Liver (tissue), 9 donors: Measurements from ENCODE around the gene NUP37. TPM values are rescaled to one million over a fixed set of nuclear protein-coding genes. Genes with fewer than 3 reads are reported as not detected.

Source experiments
- DNase-seq: peaks from one replicate; pipeline ENCODE4 v3.0.0-alpha.2; 2017; ENCODE audit warnings: low spot score
- H3K27ac ChIP-seq, 2 donors: one replicate each; pipeline ENCODE4 v1.7.0; 2013; ENCODE audit warnings: inconsistent platforms in 2 of 2, low read length in 2 of 2, control low read depth in 1 of 2, low read depth in 1 of 2, mild to moderate bottlenecking in 1 of 2
- H3K27me3 ChIP-seq, 4 donors: one replicate each; pipeline versions ENCODE4 v1.6.1 to v1.7.0; 2013; ENCODE audit warnings: low read length in 3 of 4, inconsistent platforms in 1 of 4, mild to moderate bottlenecking in 1 of 4, moderate library complexity in 1 of 4; ENCODE audit not compliant: control insufficient read depth in 4 of 4, insufficient read depth in 4 of 4
- H3K36me3 ChIP-seq, 4 donors: one replicate each; pipeline versions ENCODE4 v1.6.1 to v1.7.0; 2013; ENCODE audit warnings: low read length in 3 of 4, mild to moderate bottlenecking in 3 of 4, low read depth in 1 of 4, moderate library complexity in 1 of 4; ENCODE audit not compliant: control insufficient read depth in 4 of 4, insufficient read depth in 3 of 4
- H3K4me1 ChIP-seq, 4 donors: one replicate each; pipeline versions ENCODE4 v1.6.1 to v1.7.0; 2013; ENCODE audit warnings: low read length in 3 of 4, mild to moderate bottlenecking in 3 of 4, moderate library complexity in 1 of 4; ENCODE audit not compliant: control insufficient read depth in 4 of 4, insufficient read depth in 4 of 4
- H3K4me3 ChIP-seq, 3 donors: one replicate each; pipeline versions ENCODE4 v1.6.1 to v1.7.0; 2013; ENCODE audit warnings: low read length in 3 of 3, control low read depth in 1 of 3, low read depth in 1 of 3, mild to moderate bottlenecking in 1 of 3
- H3K9ac ChIP-seq, 2 donors: one replicate each; pipeline ENCODE4 v1.7.0; 2013; ENCODE audit warnings: low read length in 2 of 2, mild to moderate bottlenecking in 2 of 2, moderate library complexity in 2 of 2, control low read depth in 1 of 2, low read depth in 1 of 2
- H3K9me3 ChIP-seq, 4 donors: one replicate each; pipeline versions ENCODE4 v1.6.1 to v1.7.0; 2013; ENCODE audit warnings: low read length in 3 of 4; ENCODE audit not compliant: control insufficient read depth in 4 of 4
- CTCF ChIP-seq: fragments of 150-350 bp; IDR thresholded peaks from 2 replicates; pipeline ENCODE4 v1.5.1; 2017; ENCODE audit warnings: improper control_type of control experiment, low read depth, low read length; ENCODE audit not compliant: missing input control
- EGR1 ChIP-seq, 2 donors: IDR thresholded peaks; 2 replicates each; pipeline ENCODE4 v1.6.1; 2016 to 2018; ENCODE audit warnings: antibody characterized with exemption in 2 of 2, low read depth in 2 of 2
- FOXA1 ChIP-seq: IDR thresholded peaks from 2 replicates; pipeline ENCODE4 v1.6.1; 2016; ENCODE audit warnings: antibody characterized with exemption
- GABPA ChIP-seq, 2 donors: IDR thresholded peaks in 1 of 2; conservative IDR thresholded peaks in 1 of 2; 2 replicates each; pipeline ENCODE4 v1.6.1; 2016; ENCODE audit warnings: antibody characterized with exemption in 2 of 2, mild to moderate bottlenecking in 1 of 2, moderate library complexity in 1 of 2
- HNF4A ChIP-seq, 2 donors: conservative IDR thresholded peaks; 2 replicates each; pipeline ENCODE4 v1.6.1; 2016; ENCODE audit warnings: antibody characterized with exemption in 2 of 2, mild to moderate bottlenecking in 2 of 2
- HNF4G ChIP-seq: IDR thresholded peaks from 2 replicates; pipeline ENCODE4 v1.6.1; 2016; ENCODE audit warnings: antibody characterized with exemption
- JUND ChIP-seq, 2 donors: IDR thresholded peaks; 2 replicates each; pipeline ENCODE4 v1.6.1; 2016; ENCODE audit warnings: antibody characterized with exemption in 2 of 2
- MAX ChIP-seq: IDR thresholded peaks from 2 replicates; pipeline ENCODE4 v1.6.1; 2016; ENCODE audit warnings: antibody characterized with exemption
- NR2F2 ChIP-seq: IDR thresholded peaks from 2 replicates; pipeline ENCODE4 v1.6.1; 2016; ENCODE audit warnings: antibody characterized with exemption
- RAD21 ChIP-seq, 2 donors: IDR thresholded peaks; 2 replicates each; pipeline ENCODE4 v1.6.1; 2016; ENCODE audit warnings: antibody characterized with exemption in 2 of 2, mild to moderate bottlenecking in 2 of 2
- REST ChIP-seq: IDR thresholded peaks from 2 replicates; pipeline ENCODE4 v1.6.1; 2016; ENCODE audit warnings: antibody characterized with exemption, mild to moderate bottlenecking
- RXRA ChIP-seq, 2 donors: IDR thresholded peaks; 2 replicates each; pipeline ENCODE4 v1.6.1; 2017 to 2018; ENCODE audit warnings: antibody characterized with exemption in 2 of 2, mild to moderate bottlenecking in 1 of 2
- SP1 ChIP-seq: IDR thresholded peaks from 2 replicates; pipeline ENCODE4 v1.6.1; 2018; ENCODE audit warnings: antibody characterized with exemption, mild to moderate bottlenecking
- TAF1 ChIP-seq: conservative IDR thresholded peaks from 2 replicates; pipeline ENCODE4 v1.6.1; 2016; ENCODE audit warnings: antibody characterized with exemption, mild to moderate bottlenecking
- YY1 ChIP-seq: IDR thresholded peaks from 2 replicates; pipeline ENCODE4 v1.6.1; 2016; ENCODE audit warnings: antibody characterized with exemption, mild to moderate bottlenecking
- ZBTB33 ChIP-seq: IDR thresholded peaks from 2 replicates; pipeline ENCODE4 v1.6.1; 2016; ENCODE audit warnings: antibody characterized with exemption
- WGBS: extraction: QIAGEN DNeasy Blood & Tissue Kit; methylation state at CpG from one replicate; pipeline ENCODE4 v1.1.7; 2013; 5-methylcytosine and 5-hydroxymethylcytosine counted together
- polyA plus RNA-seq, 2 donors: library from polyadenylated mRNA; stranded (reverse) in 1 of 2; unstranded in 1 of 2; fragments of 200-250 nt in 1 of 2; fragments of >200 nt in 1 of 2; fragmentation: Nextera tagmentation in 1 of 2; extraction: Ambion mirVana in 1 of 2; gene quantifications; one replicate each; pipeline versions ENCODE4 v1.2.1 to v1.2.3, GENCODE V29; 2013 to 2015
- total RNA-seq, 2 donors: library from RNA; depleted of rRNA; stranded (reverse); fragments of >200 nt; gene quantifications; one replicate each; pipeline ENCODE4 v1.2.3, GENCODE V29; 2014
- donor health status: healthy.
- donor health status: healthy.
- donor health status: healthy.
- donor health status: healthy.
- donor health status: healthy.

NUP37 gene
- total and polyA plus RNA-seq, 4 donors, result 7.3 to 24.5 (median 8.5) TPM

- H3K9me3 ChIP-seq, result peaks cover 0 to 5% (median 0%) of the 10 kb centered on the region in 4 donors
- H3K27me3 ChIP-seq, result no peaks in the 10 kb centered on the region
- 96% methylated on average over 3 of the region's 3 CpGs for WGBS
- H3K36me3 ChIP-seq, result peaks cover 5 to 37% (median 27%) of the 10 kb centered on the region in 4 donors
- H3K4me1 ChIP-seq, result no peaks in the 10 kb centered on the region
- no peak overlapping the region for H3K27ac ChIP-seq
- TF ChIP-seq JUND (IDR thresholded peaks at IDR 0.05) (no peak), REST (no peak), TAF1 (no peak), HNF4A (conservative IDR thresholded peaks at IDR 0.05) (no peak), YY1 (no peak), RXRA (IDR thresholded peaks at IDR 0.05) (no peak), GABPA (IDR thresholded peaks at IDR 0.05 in 1 of 2, conservative IDR thresholded peaks at IDR 0.05 in 1 of 2) (no peak), FOXA1 (no peak), CTCF (no peak), MAX (no peak), SP1 (no peak), RAD21 (IDR thresholded peaks at IDR 0.05) (no peak), EGR1 (IDR thresholded peaks at IDR 0.05; ENCODE audit: low read depth in 2 of 2) (no peak), HNF4G (no peak), NR2F2 (no peak)
- DNase-seq, result no peak
- H3K9ac ChIP-seq, result no peak overlapping the region
- H3K4me3 ChIP-seq, result no peak overlapping the region
Observed at GRCh38 chr12:102106905-102107304, 13.0 kb downstream of the NUP37 start.

GRCh38 chr12:102096855-102097254, 23.1 kb downstream of the NUP37 start:
- Histone ChIP-seq H3K9me3 (no peaks in the 10 kb centered on the region), H3K27ac (no peak overlapping the region), H3K36me3 (peaks cover 2 to 27% (median 8%) of the 10 kb centered on the region in 4 donors), H3K4me3 (no peak overlapping the region), H3K9ac (no peak overlapping the region), H3K27me3 (no peaks in the 10 kb centered on the region), H3K4me1 (no peaks in the 10 kb centered on the region)
- TF ChIP-seq CTCF, result no peak
- TF ChIP-seq ZBTB33, result no peak
- TF ChIP-seq HNF4G, result no peak
- no peak for TF ChIP-seq HNF4A (conservative IDR thresholded peaks at IDR 0.05)
- TF ChIP-seq REST, result no peak
- no peak for TF ChIP-seq SP1
- no peak for TF ChIP-seq RXRA (IDR thresholded peaks at IDR 0.05)
- TF ChIP-seq EGR1 (IDR thresholded peaks at IDR 0.05; ENCODE audit: low read depth in 2 of 2), result no peak
- TF ChIP-seq RAD21 (IDR thresholded peaks at IDR 0.05), result no peak
- TF ChIP-seq FOXA1, result no peak
- no peak for TF ChIP-seq JUND (IDR thresholded peaks at IDR 0.05)
- no peak for DNase-seq
- 93% methylated on average over 3 of the region's 3 CpGs for WGBS
